ENCODE measurements around the gene CCL23. TPM values are rescaled to one million over a fixed set of nuclear protein-coding genes. Genes with fewer than 3 reads are reported as not detected.

Gene CCL23
- total RNA-seq, 4 donors from 2014 or later: 1.2 to 12.9 (median 7.3) TPM; not detected in 1

DNA sequence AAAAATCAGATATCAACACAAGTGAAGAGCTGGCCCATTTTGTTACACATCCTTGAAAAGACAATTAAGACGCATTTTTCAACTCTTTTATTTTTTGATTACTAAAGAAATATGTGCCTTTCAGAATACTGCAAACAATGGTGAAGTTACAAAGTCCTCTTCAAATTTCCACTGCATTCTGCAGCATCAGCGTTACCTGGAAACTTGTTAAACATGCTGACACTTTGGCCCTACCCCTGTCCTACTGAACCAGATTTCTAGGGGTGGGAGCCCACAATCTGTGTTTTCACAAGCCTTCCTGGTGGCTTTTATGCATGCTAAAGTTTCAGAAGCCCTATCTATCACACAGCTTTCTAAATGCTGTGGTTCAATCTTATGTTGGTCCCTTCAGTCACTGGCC lies 26.7 kb downstream of the CCL23 start:
- Histone ChIP-seq H3K4me3 (no peak overlapping the region), H3K27me3 (peaks cover 7% of the 10 kb centered on the region), H3K4me1 (peaks cover 0 to 6% (median 0%) of the 10 kb centered on the region in 3 donors), H3K27ac (no peak overlapping the region), H3K9me3 (peaks cover 0 to 14% (median 0%) of the 10 kb centered on the region in 3 donors), H3K36me3 (no peaks in the 10 kb centered on the region)
- TF ChIP-seq POLR2AphosphoS5 (IDR thresholded peaks at IDR 0.05): no peak
- TF ChIP-seq, protein P1, sequence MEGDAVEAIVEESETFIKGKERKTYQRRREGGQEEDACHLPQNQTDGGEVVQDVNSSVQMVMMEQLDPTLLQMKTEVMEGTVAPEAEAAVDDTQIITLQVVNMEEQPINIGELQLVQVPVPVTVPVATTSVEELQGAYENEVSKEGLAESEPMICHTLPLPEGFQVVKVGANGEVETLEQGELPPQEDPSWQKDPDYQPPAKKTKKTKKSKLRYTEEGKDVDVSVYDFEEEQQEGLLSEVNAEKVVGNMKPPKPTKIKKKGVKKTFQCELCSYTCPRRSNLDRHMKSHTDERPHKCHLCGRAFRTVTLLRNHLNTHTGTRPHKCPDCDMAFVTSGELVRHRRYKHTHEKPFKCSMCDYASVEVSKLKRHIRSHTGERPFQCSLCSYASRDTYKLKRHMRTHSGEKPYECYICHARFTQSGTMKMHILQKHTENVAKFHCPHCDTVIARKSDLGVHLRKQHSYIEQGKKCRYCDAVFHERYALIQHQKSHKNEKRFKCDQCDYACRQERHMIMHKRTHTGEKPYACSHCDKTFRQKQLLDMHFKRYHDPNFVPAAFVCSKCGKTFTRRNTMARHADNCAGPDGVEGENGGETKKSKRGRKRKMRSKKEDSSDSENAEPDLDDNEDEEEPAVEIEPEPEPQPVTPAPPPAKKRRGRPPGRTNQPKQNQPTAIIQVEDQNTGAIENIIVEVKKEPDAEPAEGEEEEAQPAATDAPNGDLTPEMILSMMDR (IDR thresholded peaks at IDR 0.05): no peak
- TF ChIP-seq EP300 (IDR thresholded peaks at IDR 0.05): no peak
- no peak for TF ChIP-seq POLR2A (IDR thresholded peaks at IDR 0.05)
- no peak for ATAC-seq
- 48 to 81% methylated on average over 2 of the region's 2 CpGs for WGBS, 2 donors (ENCODE audit: low coverage in 1 of 2)

DNA sequence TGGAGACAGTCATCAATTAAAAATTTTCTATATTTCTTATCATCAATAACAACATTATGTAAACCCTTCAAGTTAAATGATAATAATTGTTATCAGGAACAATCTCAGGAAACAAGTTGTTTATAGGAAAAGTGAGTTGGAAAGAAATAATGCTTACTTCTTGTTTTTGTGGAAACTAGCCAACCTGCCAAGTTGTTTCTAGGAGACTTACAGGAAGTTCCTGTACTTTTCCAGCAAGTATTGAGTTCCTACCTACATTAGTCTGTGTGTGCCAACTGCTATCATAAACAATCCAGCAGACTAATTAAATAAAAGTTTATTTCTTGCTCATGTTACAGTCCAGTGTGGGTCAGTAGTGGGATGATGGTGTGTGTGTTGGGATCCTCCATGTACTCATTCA lies 29.6 kb downstream of the CCL23 start:
- Histone ChIP-seq H3K36me3 (no peaks in the 10 kb centered on the region), H3K9me3 (peaks cover 0 to 14% (median 0%) of the 10 kb centered on the region in 3 donors), H3K4me1 (peaks cover 0 to 6% (median 0%) of the 10 kb centered on the region in 3 donors), H3K27me3 (peaks cover 7% of the 10 kb centered on the region), H3K27ac (no peak overlapping the region), H3K4me3 (no peak overlapping the region)
- no peak for ATAC-seq
- no peak for TF ChIP-seq EP300 (IDR thresholded peaks at IDR 0.05)
- TF ChIP-seq, protein P1 (IDR thresholded peaks at IDR 0.05): no peak
- no peak for TF ChIP-seq POLR2A (IDR thresholded peaks at IDR 0.05)
- no peak for TF ChIP-seq POLR2AphosphoS5 (IDR thresholded peaks at IDR 0.05)

DNA sequence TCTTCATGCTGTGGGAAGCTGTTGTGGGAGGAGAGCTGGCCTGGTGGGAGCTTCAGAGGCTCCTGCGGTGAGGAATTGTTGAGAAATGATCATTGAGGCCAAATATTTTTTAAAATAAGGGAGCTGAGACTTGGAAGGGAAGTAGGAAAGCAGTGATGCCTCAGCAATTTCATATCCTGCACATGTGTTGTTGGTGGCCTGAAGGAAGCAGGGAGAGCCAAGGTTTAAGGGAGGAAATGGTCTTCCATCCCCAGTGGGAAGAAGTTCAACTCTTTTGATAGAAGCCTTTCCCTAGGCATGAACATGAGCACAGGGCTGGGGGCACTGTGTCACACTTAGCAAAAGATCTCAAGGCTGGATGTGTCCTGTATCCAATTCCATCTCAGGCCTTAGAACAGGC lies 31.1 kb downstream of the CCL23 start, which contains the start of gene CCL14:
Gene CCL14, minus strand, starts transcription at position 87 of the 400 bp plus-strand sequence. Its CDS starts 80 bp downstream, at position 7.
- Histone ChIP-seq H3K4me1 (peaks cover 0 to 6% (median 0%) of the 10 kb centered on the region in 3 donors), H3K4me3 (peak within 1 kb of the TSS in 1 of 2 donors; percentile 38), H3K27me3 (peaks cover 5% of the 10 kb centered on the region), H3K36me3 (no peaks in the 10 kb centered on the region), H3K9me3 (peaks cover 0 to 14% (median 0%) of the 10 kb centered on the region in 3 donors), H3K27ac (peak within 1 kb of the TSS in 3 of 4 donors; percentile 32 to 42 (median 35))
- WGBS, 2 donors (ENCODE audit: low coverage in 1 of 2): 0 to 67% methylated on average over 1 of the region's 1 CpG
- no peak for ATAC-seq
- TF ChIP-seq POLR2AphosphoS5 (IDR thresholded peaks at IDR 0.05): no peak
- TF ChIP-seq EP300 (IDR thresholded peaks at IDR 0.05): no peak
- TF ChIP-seq, protein P1 (IDR thresholded peaks at IDR 0.05): no peak
- no peak for TF ChIP-seq POLR2A (IDR thresholded peaks at IDR 0.05)

DNA sequence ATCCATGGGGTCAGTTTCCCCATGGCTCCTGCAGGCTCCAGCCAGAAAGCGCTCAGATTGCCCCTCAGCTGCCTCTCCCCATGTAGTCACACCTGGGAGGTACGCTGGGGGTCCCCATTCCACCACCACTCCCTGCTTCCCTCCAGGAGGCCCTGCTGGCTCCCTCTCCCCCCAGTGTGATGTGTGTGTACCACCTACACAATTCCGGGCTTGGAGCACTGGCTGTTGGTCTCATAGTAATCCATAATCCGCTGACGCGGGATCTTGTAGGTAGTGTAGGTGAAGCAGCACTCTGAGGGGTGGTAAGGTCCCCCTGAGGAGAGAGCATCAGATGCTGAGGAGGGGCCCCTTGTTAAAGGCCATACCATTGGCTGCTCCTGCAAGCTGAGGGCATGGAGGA lies 33.6 kb downstream of the CCL23 start:
- ATAC-seq: no peak
- Histone ChIP-seq H3K4me3 (peak overlapping the region in 1 of 2 donors; percentile 38), H3K4me1 (peaks cover 0 to 6% (median 0%) of the 10 kb centered on the region in 3 donors), H3K27ac (no peak overlapping the region), H3K9me3 (peaks cover 0 to 8% (median 0%) of the 10 kb centered on the region in 3 donors), H3K36me3 (no peaks in the 10 kb centered on the region), H3K27me3 (peaks cover 4% of the 10 kb centered on the region)
- TF ChIP-seq EP300 (IDR thresholded peaks at IDR 0.05) (no peak), POLR2AphosphoS5 (IDR thresholded peaks at IDR 0.05) (no peak), POLR2A (IDR thresholded peaks at IDR 0.05) (no peak)
- TF ChIP-seq, protein P1 (IDR thresholded peaks at IDR 0.05): no peak
- WGBS, 2 donors (ENCODE audit: low coverage in 1 of 2): 93% methylated on average over 6 of the region's 6 CpGs; no CpG with 5 or more reads in 1 of the 2 donors
